Mucosa of gallbladder (tissue), 1 donor: Measurements from ENCODE around the gene NKG7. TPM values are rescaled to one million over a fixed set of nuclear protein-coding genes. Genes with fewer than 3 reads are reported as not detected.
A peak's percentile ranks its signal among the peaks of the same experiment; 100 is the strongest.
"Not testable (repeated sequence)": the region's sequence is repeated elsewhere in the genome, so short reads cannot be mapped to it uniquely, and the experiment has no call there.

Experiments used
- DNase-seq: peaks from one replicate; pipeline ENCODE4 v3.0.0-alpha.2; 2020; ENCODE audit warnings: low spot score
- total RNA-seq: library from RNA; stranded (reverse); gene quantifications from one replicate; pipeline ENCODE4 v1.2.1, GENCODE V29; 2021
- donor health status: DM: no; HTN: no; CAD: no.

NKG7 gene, protein sequence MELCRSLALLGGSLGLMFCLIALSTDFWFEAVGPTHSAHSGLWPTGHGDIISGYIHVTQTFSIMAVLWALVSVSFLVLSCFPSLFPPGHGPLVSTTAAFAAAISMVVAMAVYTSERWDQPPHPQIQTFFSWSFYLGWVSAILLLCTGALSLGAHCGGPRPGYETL
- total RNA-seq = 7.4 TPM

DNA sequence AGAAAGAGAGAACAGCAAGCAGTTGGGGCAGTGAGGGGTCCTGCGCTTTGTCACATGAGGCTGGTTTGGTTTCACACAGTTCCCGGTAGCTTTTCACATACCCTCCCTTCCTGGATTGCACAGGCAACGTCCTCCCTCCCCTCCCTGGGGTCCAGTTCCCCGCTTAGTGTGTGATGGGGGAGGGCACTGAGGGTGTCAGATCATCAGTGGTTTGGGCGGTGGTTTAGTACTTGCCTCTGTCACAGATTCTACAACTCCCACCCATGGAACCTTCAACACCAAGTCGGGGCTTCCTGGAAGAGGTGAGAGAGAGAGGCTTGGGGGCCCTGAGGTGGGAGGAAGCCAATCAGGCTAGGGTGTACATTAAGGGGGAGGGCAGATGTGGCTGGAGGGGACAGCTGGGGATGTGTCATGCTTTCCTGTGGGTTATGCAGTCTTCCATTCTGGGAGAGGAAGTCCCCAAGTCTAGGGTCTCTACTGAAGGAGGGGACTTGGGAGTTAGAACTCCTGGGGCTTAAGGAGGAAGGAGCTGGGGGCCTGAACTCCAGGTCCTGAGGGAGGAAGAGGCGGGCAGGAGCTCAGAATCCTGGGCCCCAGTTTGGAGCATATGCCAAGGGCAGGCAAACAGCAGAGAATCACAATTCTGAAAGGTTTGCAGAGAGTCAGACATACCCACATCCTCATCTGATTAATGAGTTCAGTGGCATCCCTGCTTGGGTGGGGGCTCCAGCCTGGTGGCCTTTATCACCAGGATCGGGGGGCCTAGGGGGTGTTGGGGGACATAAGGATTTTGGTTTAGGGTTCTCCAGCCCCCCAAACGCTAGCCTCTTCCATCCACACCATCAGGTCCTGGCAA is at the start of gene NKG7:
Gene NKG7 (minus strand): TSS at position 6 of the 856 bp plus-strand sequence. CDS start 119 bp downstream, outside the sequence.
- DNase-seq = no peak

DNA sequence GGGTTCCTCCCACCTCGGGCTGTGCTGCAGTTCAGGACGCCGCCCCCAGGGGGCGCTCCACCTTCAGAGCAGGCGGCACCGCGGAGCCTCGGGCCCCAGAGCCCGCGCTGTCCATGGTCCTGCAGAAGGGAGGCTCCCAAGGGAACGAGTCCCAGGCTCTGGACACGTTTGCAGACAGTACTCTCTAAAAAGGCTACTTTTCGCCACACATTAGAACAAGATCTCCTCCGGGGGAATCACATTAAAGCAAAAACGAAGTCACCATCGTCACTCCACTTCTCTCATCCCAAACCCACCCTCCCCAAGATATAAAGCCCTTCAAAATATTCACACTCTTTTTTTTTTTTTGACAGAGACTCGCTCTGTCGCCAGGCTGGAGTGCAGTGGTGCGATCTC is 49.6 kb upstream of the NKG7 start:
- peak; percentile 90 for DNase-seq

DNA sequence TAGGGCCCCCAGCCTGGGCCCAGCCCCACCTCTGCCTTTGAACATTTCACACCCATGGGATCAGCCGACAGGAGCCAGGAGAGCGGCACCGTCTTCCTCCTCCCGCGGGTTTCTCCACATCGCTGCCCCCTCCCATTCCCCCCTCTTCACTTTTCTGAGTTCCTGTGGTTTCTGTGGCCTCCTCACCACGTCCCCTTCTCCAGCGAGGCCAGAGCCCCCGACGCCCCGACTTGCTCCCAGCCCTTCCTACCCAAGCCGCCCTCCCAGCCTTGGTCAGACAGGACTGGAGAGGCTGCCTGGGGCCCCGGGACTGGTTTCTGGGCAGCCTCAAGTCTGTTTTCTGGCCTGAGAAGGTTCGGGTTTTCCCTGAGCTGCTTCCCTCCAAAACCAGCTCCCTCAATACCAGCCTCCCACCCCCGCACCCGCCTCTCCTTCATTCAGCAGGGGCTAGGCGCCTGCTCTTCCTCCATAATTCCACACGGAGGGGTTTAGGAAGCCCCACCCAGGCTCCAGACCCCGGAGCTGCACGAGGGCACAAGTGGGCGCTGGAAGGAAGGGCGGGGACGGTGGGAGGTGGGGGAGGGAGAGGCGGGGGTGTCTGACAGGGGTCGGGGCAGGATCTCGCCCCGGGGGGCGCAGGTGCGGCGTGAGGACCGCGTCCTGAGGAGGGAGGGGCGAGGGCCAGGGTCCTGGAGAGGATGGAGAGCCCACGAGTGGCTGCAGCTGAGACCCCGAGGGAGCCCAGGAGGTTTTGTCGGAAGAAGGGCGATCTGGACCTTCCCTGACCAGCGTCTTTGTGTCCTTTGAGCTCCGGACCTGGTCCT is 49.0 kb upstream of the NKG7 start:
- no peak for DNase-seq

DNA sequence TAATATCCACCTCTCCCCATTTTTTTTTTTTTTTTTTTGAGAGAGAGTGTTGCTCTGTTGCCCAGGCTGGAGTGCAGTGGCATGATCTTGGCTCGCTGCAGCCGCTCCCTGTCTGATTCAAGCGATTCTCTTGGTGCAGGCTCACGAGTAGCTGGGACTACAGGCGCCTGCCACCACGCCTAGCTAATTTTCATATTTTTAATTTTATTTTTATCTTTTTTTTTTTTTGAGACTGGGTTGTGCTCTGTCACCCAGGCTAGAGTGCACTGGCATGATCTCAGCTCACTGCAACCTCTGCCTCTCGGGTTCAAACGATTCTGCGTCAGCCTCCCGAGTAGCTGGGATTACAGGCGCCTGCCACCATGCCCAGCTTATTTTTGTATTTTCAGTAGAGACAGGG is 48.1 kb upstream of the NKG7 start:
- DNase-seq = not testable (repeated sequence)

DNA sequence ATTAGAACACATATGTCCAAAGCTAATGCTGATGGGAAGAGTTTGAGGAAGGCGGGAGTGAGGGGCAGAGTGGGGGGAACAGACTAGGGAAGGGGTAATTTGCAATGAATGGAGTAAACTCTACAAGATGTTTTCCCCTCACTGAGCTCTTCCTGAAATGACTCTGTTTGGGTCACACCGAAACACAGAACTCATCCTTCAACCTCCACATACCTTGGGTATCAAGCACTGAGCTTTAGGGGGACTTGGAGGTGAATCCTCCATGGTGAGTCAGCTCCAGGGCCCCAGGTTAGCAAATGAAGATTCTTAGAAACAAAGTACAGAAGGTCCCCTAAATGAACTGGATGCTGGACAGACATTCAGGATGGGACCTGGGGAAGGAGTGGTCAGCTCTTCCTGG is 46.3 kb upstream of the NKG7 start:
- DNase-seq = no peak

DNA sequence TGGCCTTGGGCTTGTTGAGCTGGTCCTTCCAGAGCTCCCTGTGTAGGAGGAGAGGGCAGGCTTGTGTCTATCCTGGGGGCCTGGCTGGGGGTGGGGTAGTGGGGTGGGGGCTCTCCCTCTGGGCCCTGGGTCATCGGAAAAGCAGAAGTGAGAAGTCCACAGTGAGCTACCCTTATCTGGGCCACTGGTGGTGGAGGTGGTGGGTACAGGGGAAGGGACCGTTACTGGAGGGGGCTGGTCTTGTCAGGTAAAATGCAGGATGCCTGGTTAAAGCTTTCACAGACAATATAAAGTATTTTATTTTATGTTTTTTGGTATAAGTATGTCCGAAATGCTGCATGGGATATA is 45.3 kb upstream of the NKG7 start:
- DNase-seq = no peak

DNA sequence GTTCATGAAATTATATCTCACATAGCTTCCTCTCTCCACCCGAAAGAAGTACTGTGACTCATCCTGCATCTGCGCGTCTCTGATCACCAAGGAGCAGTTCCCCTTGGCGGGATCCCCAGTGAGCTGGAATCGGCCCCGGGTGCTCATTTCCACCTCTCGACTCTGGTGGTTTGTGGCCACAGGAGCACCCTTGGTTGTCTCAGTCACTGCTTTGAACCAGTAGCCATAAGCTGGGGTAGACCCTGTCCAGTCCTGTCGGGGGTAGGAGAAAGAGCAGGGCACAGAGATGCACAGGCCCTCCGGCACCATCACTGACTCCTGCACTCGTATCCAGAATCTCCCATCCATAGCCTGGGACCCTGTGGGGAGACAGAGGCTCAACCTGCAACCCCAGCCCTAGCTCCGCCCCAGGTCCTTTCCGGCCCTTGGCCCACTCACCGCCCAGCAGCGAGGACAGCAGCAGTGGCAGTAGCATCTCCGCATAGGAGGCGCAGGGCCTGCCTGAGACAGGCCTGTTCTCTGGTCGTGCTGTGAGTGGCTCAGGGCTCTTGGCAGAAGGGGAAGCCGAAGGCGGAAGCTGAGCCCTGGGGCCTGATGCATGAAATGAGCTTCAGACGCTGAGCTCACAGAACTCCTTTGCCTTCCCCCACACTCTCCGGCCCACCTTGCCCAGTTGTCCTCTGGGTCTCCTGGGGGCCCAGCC is 44.8 kb upstream of the NKG7 start, which contains the start of gene SIGLEC10:
Gene SIGLEC10 (minus strand): TSS at position 536 of the 703 bp plus-strand sequence. CDS start 61 bp downstream, at position 475.
- DNase-seq = peak; percentile 29

DNA sequence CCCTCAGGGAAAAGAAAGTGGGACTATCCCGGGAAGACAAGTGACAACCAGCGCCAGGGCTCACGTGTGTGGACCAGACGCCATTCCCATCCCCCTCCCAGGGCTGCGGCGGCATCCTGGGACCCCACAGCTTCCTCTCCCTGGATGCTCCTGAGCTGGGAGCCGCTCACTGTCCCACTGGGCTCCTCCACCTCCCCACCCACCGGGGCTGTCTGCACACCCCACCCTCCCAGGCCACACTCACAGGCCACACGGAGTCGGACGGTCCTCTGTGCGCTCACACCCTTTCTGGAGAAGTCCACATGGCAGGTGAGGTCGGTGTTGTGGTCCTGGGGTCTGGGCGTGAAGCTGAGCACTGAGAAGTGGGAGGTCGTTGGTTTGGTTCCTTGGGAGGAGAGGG is 44.0 kb upstream of the NKG7 start:
- DNase-seq = not testable (repeated sequence)

DNA sequence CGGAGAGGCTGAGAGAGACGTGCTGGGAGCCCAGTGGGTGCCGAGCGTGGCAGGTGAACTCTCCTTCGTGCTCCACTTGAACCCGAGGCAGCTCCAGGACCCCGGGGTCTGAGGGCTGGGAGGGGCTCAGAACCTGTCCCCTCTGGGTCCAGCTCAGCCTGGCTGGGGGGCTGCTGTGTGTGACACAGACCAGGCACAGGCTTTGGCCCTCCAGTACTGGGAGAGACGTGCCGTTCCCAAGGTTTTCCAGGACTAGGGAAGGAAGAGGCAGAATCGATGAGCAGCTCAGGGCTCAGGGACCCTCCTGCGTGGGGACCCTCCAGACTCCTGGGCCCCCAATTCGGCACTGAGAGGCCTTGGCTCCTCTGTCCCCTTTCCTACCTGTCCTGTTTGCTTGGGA is 42.7 kb upstream of the NKG7 start:
- no peak for DNase-seq

DNA sequence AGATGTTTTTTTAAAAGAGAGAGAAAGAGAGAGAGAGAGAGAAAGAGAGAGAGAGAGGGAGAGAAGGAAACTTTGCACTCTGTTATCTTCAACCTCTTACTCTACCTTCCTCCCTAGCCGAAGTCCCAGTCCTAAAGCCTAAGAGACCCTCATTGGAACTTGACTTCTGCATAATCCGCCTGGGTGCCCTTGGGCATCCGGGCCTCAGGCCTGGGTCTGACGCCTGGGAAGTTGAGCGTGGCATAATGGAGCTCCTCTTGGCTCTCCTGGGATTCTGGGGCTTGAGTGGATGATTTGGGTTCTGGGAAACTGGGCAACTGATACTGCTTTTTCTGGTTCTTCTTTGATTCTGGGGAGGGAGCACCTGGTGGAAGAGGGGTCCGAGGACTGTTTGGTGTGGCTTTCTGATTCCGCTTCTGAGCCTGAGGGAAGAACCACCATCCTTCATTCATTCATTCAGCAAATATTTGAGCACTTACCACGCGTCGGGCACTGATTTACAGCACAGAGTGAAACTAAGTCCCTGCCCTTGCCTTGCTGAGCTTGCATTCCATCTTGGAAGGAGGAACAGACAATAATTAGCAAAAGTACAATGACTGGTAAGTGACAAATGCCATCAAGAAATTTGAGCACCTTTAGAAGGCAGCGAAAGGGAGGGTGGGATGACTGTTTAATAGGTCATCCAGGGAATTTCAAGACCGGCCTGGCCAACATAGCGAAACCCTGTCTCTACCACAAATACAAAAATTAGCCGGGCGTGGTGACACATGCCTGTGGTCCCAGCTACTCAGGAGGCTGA is 38.7 kb upstream of the NKG7 start:
- DNase-seq = no peak

DNA sequence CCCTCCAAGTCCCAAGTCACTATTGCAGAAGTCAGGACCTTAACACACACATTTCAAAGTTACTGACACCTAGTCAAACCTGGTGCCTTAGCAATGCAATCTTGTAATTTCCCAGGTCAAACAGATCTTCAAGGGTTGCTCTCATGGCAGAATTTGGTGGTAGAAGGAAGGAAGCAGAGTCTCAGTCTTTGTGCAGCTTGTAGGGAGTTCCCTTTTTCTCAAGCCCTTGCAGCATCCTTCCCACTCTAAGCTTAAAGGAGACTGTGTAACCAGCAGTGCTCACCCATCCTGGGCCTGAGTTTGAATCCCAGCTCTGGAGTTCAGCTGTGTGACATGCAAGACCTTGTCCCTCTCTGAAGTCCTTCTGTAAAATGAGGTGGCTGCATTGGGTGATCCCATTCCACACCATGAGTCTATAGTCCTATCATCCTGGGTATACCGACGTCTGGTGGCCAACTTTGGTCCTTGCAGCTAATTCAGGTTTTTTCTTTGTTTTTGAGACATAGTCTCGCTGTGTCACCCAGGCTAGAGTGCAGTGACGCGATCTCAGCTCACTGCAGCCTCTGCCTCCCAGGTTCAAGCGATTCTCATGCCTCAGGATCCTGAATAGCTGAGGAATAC is 35.2 kb upstream of the NKG7 start:
- DNase-seq = no peak

DNA sequence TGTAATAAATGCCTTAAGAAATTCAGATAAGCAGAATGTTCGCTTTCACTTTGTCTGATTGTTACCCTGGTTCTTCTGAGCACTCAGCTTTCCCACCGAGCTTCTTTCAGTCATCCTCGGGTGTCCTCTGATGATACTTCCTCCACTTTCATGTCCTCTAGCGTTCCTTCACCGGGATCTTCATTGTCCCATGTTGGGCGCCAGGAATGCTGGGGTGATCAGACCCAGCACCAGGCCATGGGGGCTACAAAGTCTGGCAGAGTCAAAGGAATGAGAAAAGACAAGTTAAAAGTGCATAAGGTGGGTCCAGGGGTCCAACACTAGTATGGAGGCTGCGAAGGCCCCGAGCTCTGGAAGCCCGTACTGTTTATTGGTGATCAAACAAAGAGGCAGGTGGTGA is 29.7 kb upstream of the NKG7 start:
- no peak for DNase-seq

DNA sequence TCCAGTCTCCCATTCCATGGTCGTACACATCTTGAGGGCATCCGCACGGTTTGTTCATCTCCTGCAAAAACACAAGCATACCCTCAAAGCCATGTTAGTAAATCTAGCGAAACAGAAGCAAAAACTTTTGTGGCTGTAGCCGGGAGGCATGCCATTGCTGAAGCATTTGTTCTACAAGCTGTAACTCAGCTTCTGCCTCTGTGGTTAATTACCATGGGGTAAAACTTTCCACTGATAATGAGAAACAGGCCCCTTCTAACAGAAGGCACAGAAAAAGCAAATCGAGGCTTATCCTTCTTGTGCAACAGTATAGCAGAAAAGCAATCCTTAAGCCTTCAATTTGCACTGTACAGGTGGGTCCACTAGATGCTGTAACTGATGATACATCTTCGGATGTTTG is 27.5 kb upstream of the NKG7 start:
- DNase-seq = not testable (repeated sequence)

DNA sequence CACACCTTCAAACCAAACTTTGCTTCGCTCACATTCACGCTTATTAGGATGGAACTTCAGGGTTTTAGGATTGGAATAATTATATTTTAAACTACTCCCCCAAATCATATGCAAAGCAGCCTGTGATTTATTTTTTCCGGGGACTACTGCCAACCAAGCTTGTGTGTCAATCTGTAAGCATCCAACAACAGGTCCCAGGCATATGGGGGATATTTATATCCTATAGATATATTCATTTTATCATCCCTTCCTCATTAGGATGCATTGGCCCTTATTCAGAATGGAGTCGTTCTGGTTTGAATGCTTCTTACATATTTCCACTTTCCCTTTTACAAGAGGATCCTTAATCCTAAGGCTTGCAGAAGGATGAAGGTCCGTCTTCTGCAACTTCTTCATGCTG is 26.8 kb upstream of the NKG7 start:
- no peak for DNase-seq

DNA sequence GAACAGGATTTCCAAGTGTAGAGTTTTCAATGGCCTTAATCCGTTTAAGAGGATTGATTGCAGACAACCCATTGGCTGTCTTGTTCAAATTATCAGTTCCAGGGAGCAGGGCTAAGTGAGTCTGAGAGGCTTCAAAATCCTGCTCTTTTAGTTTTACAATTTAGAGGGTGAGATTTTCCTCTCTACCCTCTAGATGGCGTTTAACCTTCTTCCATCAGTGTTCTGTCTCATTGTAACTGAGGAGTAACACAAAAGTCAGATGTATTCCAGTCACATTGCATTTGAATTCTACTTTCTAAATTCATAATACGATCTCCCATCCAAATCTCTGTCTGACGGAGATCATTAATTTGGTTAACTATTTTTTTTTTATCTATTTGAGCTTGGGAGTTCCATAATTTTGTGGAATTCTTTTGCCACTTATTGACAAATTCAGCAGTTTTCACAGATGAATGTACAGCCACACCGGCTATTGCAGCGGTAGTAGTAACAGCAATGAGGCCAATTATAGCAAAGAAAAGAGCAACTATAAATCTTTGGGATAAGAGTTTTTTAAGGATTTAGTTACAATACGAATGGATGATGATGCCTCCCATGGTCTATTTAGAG is 25.7 kb upstream of the NKG7 start:
- DNase-seq = no peak

DNA sequence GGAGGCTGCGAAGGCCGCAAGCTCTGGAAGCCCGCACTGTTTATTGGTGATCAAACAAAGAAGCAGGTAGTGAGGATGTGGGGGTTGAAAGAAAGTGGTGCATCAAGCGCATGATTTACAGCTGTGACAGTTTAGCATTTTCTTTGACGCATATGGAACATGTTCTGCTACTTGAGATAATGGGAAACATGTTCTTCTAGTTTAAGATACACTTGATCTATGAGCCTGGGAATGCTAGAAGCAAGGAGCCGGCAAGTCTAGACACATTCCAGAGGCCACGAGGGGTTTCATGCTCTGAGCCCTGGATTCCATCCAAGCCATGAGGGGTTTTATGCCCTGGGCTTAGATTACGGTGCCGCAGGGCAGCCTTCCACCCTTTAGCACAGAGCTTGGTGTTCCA is 25.0 kb upstream of the NKG7 start:
- DNase-seq = not testable (repeated sequence)

DNA sequence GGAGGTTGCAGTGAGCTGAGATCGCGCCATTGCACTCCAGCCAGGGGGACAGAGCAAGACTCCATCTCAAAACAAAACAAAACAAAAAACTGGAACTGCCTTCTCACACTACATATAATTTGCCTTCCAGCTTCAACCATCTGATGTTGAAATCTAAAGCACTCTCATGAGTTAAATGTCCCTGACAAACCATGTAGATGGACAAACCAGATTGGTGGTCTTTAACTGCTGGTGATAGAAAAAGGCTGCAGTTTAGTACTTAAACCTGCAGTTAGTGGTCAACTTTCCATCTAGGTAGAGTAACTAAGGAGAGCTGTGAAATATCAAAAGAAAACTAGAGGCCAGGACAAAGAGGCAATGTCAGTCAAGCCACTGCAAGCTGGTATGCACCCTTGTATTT is 23.7 kb upstream of the NKG7 start:
- no peak for DNase-seq

DNA sequence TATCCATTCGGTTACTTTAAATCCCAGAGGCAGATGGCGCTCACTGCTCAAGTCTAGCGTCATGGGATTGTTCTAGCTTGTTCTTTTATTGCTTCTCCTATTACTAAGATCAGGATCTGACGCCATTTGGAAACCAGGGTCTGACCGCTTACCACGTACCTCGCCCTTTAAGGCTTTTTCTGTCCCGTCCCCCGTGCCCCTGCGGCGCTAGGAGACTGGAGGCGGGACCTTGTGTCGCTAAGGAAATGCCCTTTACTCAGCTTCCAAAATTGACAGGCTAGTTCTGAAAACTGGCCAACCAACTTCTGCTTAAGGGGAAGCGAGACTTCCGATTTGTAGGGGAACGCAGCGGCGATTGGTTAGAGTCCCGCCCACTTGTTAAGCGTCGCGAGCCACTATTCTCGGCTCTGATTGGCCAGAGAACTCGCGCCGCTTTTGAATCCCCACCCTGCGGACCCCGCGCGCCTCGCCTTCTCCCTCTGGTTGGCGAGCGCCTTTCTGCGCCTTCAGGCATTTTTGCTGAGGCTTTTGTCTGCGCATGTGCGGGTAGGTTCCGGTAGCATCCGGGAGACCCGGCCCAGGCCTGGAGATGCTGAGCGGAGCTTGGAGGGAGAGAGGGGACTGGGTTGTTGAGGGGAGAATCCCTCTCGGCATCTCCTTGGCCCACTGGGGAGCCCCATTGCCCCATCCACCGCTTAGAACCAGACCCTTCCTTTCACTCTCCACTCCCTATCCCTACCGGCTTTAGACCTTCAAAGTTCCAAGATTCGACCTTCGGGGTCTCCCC is 21.8 kb upstream of the NKG7 start:
- DNase-seq = peak; percentile 96

DNA sequence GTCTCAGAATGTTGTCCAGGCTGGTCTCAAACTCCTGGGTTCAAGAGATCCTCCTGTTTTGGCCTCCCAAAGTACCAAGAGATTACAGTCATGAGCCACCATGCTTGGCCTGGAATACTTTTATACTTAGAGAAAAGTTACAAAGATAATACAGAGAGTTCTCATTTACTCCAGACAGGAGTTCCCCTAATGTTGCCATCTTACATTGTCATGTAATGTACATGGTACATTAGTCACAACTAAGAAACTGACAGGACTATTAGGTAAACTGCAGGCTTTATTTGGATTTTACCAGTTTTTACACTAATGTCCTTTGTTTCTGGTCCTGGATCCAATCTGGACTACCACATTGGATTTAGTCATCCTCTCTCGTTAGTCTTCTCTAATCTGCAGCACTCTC is 20.2 kb upstream of the NKG7 start:
- DNase-seq = no peak
